HFF-Myc (cell line): ENCODE measurements around the gene ACAD10.

Source experiments
- DNase-seq: peaks from one replicate; pipeline ENCODE4 v3.0.0-alpha.2; 2011; ENCODE audit warnings: low read depth; ENCODE audit errors: extremely low read depth
- H3K4me3 ChIP-seq: replicated peaks from 2 replicates; pipeline ENCODE4 v1.5.1; 2011; ENCODE audit warnings: low read depth, mild to moderate bottlenecking, control low read depth, low read length
- TF ChIP-seq, protein P1 (sequence below): IDR thresholded peaks from 2 replicates; pipeline ENCODE4 v1.5.1; 2012; ENCODE audit warnings: mild to moderate bottlenecking, low read depth, low read length, control low read depth; ENCODE audit errors: missing control alignments

ACAD10 gene

DNA sequence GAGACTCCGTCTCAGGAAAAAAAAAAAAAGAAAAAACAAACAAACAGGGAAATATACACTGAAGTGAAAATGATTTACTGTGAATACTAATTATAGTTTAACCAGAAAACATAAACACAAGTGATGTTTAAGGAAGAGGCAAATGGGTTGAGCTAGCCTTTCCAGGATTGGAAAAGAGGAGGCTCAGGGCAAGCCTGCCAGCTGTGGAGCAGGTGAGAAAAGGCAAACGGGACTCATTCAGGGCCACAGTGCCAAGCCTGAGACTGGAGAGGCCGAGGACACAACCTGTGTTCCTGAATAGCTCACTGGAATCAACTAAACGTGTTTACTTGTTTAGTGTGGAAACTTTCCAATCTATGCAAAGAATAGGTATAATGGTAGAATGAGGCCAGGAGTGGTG lies 120.5 kb downstream of the ACAD10 start:
- TF ChIP-seq, protein P1, sequence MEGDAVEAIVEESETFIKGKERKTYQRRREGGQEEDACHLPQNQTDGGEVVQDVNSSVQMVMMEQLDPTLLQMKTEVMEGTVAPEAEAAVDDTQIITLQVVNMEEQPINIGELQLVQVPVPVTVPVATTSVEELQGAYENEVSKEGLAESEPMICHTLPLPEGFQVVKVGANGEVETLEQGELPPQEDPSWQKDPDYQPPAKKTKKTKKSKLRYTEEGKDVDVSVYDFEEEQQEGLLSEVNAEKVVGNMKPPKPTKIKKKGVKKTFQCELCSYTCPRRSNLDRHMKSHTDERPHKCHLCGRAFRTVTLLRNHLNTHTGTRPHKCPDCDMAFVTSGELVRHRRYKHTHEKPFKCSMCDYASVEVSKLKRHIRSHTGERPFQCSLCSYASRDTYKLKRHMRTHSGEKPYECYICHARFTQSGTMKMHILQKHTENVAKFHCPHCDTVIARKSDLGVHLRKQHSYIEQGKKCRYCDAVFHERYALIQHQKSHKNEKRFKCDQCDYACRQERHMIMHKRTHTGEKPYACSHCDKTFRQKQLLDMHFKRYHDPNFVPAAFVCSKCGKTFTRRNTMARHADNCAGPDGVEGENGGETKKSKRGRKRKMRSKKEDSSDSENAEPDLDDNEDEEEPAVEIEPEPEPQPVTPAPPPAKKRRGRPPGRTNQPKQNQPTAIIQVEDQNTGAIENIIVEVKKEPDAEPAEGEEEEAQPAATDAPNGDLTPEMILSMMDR, result no peak
- no peak for DNase-seq
- no peak overlapping the region for H3K4me3 ChIP-seq
